ENCODE data around the gene IL13RA2. TPM values are rescaled to one million over a fixed set of nuclear protein-coding genes. Genes with fewer than 3 reads are reported as not detected.

IL13RA2 gene
- total and polyA plus RNA-seq, 12 donors, result 0.33 to 19.4 (median 1.9) TPM; not detected in 1

GRCh38 chrX:115030625-115031024, 13.2 kb upstream of the IL13RA2 start:
- Histone ChIP-seq H3K4me3 (no peak overlapping the region), H3K9me3 (replicated peaks in 1 of 3) (no peaks in the 10 kb centered on the region), H3K36me3 (replicated peaks in 1 of 2) (no peaks in the 10 kb centered on the region), H3K27me3 (peaks cover 20% of the 10 kb centered on the region), H3K4me1 (replicated peaks in 1 of 2) (no peaks in the 10 kb centered on the region), H3K27ac (no peak overlapping the region)
- WGBS, 4 donors, result 69 to 80% (median 71%) methylated on average over 2 of the region's 2 CpGs
- intact Hi-C loops (cut with DNase I), result no loop called here
- DNase-seq, result no peak
- TF ChIP-seq CTCF (IDR thresholded peaks at IDR 0.05) (no peak), POLR2A (IDR thresholded peaks at IDR 0.05) (no peak)

GRCh38 chrX:115029869-115030570, 12.6 kb upstream of the IL13RA2 start:
- peaks cover 18% of the 10 kb centered on the region for H3K27me3 ChIP-seq
- no peak for TF ChIP-seq POLR2A (IDR thresholded peaks at IDR 0.05)
- TF ChIP-seq CTCF (IDR thresholded peaks at IDR 0.05), result no peak
- H3K36me3 ChIP-seq (replicated peaks in 1 of 2), result no peaks in the 10 kb centered on the region
- no peak overlapping the region for H3K4me3 ChIP-seq
- peak in 1 of 7 donors; percentile 1 for DNase-seq
- intact Hi-C loops (cut with DNase I), result no loop called here
- 33 to 46% (median 43%) methylated on average over 5 of the region's 5 CpGs for WGBS, 4 donors
- no peaks in the 10 kb centered on the region for H3K9me3 ChIP-seq (replicated peaks in 1 of 3)
- H3K4me1 ChIP-seq (replicated peaks in 1 of 2), result no peaks in the 10 kb centered on the region
- peak overlapping the region in 1 of 5 donors; percentile 26 for H3K27ac ChIP-seq

- Histone ChIP-seq H3K4me3 (no peak overlapping the region), H3K4me1 (replicated peaks in 1 of 2) (no peaks in the 10 kb centered on the region), H3K27ac (peak overlapping the region in 1 of 5 donors; percentile 26), H3K36me3 (replicated peaks in 1 of 2) (no peaks in the 10 kb centered on the region), H3K27me3 (peaks cover 18% of the 10 kb centered on the region), H3K9me3 (replicated peaks in 1 of 3) (no peaks in the 10 kb centered on the region)
- DNase-seq, result no peak
- intact Hi-C loops (cut with DNase I), result no loop called here
- TF ChIP-seq CTCF (IDR thresholded peaks at IDR 0.05) (no peak), POLR2A (IDR thresholded peaks at IDR 0.05) (no peak)
These were observed 12.0 kb upstream of the IL13RA2 start for GRCh38 chrX:115029440-115029839.

- Histone ChIP-seq H3K27me3 (peaks cover 14% of the 10 kb centered on the region), H3K36me3 (replicated peaks in 1 of 2) (no peaks in the 10 kb centered on the region), H3K4me1 (replicated peaks in 1 of 2) (peaks cover 0 to 4% of the 10 kb centered on the region in 2 donors), H3K9me3 (replicated peaks in 1 of 3) (no peaks in the 10 kb centered on the region), H3K4me3 (no peak overlapping the region), H3K27ac (no peak overlapping the region)
- TF ChIP-seq CTCF (IDR thresholded peaks at IDR 0.05) (no peak), POLR2A (IDR thresholded peaks at IDR 0.05) (no peak)
- DNase-seq, result no peak
- intact Hi-C loops (cut with DNase I), result no loop called here
- 85 to 94% (median 87%) methylated on average over 3 of the region's 3 CpGs for WGBS, 4 donors
These were observed 6.4 kb upstream of the IL13RA2 start for GRCh38 chrX:115023811-115024210.

Measured in adrenal gland (tissue), 12 donors.